NCI-H1092 treated with DMSO at 0.1 percent for 48 hours (cell line): Measurements from ENCODE around the gene OBP2B.
"Not testable (repeated sequence)": the region's sequence is repeated elsewhere in the genome, so short reads cannot be mapped to it uniquely, and the experiment has no call there.

Source experiments
- DNase-seq: peaks from one replicate; lab custom pipeline; 2025; lab: John Stamatoyannopoulos, UW

OBP2B gene

GRCh38 chr9:133201424-133202144 lies 7.5 kb downstream of the OBP2B start:
- no peak for DNase-seq

- no peak for DNase-seq
Measured at GRCh38 chr9:133200631-133201030, 8.4 kb downstream of the OBP2B start.

DNA sequence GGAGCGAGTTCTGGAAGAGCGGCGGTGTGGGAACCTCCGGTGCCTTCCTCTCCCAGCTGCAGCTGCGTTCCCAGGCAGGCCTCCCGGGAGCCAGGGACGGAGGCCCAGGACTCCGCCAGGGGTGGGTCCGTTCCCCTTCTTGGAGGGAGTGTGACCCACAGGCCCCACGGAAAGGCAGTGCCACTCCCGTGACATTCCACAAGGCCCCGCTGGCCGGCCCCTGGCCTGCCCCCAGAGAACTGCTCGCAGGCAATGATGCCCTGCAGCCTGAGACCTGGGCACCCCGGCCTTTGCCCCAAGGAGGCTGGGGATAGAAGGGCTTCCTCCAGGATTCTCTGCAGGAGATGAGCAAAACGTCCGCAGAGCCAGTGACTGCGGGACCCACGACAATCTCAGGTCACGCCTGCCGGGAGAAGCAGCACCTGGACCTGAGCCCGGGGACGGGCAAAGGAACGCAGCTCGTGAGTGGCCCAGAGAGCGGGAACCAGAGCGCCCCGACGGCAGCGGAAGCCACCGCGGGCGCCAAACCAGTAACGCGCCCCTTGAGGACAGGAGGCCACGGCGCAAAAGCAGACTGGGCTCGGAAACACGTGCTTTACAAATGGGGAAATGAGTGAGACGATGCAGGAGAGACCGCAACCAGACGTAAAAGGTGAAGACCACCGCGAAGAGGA lies 9.3 kb downstream of the OBP2B start:
- DNase-seq = peak; percentile 20

DNA sequence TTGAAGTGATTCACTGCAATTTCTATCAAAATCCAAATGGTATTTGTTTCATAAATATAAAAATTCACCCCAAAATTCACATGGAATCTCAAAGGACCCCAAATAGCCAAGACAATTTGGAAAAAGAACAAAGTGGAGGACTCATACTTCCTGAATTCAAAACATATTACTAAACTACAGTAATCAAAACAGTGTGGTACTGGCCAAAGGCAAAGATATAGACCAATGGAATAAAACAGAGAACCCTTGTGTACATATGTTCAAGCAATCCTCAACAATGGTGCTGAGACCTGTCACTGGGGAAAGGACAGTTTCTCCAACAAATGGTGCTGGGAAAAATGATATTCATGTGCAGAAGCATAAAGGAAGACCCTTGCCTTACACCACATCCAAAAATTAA lies 14.0 kb downstream of the OBP2B start:
- DNase-seq = no peak

DNA sequence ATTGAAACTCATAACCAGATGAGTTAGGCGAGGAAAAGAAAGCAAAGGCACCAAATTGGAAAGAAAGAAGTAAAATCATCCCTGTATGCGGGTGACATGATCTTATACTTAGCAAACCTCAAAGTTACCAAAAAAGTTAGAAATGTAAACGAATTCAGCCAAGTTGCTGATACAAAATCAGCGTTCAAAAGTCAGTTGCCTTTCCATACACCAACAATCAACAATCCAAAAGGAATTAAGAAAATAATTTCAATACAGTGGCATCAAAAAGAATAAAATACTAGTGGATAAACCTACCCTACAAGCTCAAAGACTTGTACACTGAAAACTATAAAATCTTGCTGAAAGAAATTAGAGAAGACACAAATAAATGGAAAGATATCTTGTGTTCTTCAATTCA lies 14.5 kb downstream of the OBP2B start:
- DNase-seq = no peak

- DNase-seq = no peak
Measured at GRCh38 chr9:133191989-133192388, 17.1 kb downstream of the OBP2B start.

DNA sequence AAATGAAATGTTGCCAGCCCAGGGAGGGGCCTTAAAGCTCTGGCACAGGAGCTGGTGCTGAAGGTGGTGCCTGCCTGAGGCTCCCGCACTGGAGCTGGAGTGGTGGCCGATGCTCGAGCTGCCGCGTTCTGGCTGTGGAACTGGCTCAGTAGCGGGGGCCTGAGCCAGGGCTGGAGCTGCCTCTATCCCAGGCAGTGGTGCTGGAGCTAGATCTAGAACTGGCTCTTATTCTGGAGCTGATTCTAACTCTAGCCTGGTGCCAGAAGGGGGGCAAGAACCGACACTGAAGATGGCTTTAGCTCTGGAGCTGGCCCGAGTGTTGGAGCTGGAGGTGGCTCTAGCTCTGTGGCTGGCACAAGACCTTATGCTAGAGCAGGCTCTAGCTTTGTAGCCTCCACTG lies 19.2 kb downstream of the OBP2B start:
- no peak for DNase-seq

- no peak for DNase-seq
Measured at GRCh38 chr9:133188843-133189180, 20.2 kb downstream of the OBP2B start.

- DNase-seq = peak; percentile 8
Measured at GRCh38 chr9:133188006-133188842, 20.8 kb downstream of the OBP2B start.

DNA sequence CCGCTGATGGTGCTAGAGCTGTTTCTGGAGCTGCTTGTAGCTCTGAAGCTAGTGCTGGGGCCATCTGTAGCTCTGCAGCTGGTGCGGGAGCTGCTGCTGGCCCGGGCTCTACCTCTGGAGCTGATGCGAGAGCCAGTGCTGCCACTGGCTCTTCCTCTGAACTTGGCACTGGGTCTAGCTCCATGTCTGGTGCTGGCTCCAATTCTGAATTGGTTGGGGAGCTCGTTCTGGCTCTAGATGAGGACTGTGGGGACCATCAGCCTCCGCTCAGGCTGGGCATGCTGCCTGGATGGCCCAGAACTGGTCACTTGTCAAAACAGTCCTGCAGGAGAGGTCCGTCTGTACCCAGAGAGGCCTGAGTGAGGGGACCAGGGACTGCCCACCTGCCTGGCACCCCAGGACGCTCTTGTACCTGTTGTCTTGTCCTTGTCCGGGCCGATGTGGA lies 21.5 kb downstream of the OBP2B start:
- no peak for DNase-seq

- DNase-seq = no peak
Measured at GRCh38 chr9:133186736-133187135, 22.3 kb downstream of the OBP2B start.

GRCh38 chr9:133184971-133185370 lies 24.1 kb downstream of the OBP2B start:
- peak; percentile 57 for DNase-seq

- DNase-seq = no peak
Measured at GRCh38 chr9:133182151-133182550, 26.9 kb downstream of the OBP2B start.

DNA sequence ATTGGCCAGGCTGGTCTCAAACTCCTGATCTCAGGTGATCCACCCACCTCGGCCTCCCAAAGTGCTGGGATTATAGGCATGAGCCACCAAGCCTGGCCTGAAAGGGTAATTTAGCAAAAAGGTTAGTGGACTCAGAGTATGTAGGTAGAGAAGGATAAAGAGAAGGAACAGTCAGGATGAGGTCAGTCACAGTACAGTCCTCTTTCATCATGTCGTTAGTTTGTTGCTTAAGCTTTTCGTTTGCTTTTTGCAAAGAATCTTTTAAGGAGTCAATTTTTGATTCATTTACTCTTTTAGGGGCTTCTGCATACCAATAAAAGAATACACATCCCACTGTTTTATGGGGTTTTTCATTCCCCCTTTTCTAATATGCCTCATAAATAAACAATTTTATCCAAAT lies 27.5 kb downstream of the OBP2B start:
- DNase-seq = no peak

DNA sequence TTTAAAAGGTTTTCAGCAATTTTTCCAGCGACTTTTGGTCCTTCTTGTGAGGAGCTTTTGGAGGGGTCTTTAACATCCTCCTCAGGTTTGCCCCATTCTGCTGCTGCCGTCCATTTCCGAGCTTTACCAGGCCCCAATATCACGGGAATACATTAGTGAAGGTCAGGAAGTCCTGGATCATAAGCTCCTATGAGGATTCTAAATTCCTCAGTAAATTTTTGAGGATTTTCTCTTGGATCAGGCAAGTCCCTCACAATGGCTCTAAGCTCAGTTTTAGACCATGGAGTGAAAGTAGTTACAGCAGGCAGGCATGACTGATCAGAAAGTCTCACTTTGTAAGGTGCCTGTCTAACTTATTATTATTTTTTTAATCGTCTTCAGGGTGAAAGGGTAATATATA lies 28.1 kb downstream of the OBP2B start:
- DNase-seq = no peak

DNA sequence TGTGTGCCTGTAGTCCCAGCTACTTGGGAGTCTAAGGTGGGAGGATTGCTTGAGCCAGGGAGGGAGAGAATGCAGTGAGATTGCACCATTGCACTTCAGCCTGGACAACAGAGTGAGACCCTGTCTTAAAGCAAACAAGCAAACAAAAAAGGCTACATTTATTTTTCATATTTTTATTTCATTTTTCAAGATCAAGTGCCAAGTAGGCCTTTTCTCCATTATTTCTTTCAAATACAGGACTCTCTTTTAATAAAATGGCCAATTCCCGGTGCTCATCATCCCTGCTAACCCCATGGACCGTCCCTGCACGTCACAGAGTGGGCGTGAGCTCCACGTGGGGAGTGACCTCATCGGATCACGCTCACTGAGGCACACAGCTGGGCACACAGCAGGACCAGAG lies 36.0 kb downstream of the OBP2B start:
- DNase-seq = no peak

- DNase-seq = peak; percentile 5
Measured at GRCh38 chr9:133171161-133171961, 37.7 kb downstream of the OBP2B start.

DNA sequence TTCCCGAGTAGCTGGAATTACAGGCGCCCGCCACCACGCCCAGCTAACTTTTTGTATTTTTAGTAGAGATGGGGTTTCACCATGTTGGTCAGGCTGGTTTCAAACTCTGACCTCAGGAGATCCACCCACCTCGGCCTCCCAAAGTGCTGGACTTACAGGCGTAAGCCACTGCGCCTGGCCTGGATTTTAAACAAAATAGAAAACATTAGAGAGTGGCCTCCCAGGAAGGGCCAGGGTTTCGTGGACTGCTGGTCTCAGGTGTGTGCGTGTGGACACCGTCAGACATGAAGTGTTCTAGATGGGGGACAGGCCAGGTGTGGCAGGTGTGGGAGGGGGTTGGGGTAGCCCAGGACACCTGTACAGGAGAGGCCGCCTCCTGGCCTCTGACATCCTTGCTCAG lies 38.3 kb downstream of the OBP2B start:
- DNase-seq = no peak

GRCh38 chr9:133169687-133170086 lies 39.4 kb downstream of the OBP2B start:
- not testable (repeated sequence) for DNase-seq

- no peak for DNase-seq
Measured at GRCh38 chr9:133169102-133169501, 39.9 kb downstream of the OBP2B start.

DNA sequence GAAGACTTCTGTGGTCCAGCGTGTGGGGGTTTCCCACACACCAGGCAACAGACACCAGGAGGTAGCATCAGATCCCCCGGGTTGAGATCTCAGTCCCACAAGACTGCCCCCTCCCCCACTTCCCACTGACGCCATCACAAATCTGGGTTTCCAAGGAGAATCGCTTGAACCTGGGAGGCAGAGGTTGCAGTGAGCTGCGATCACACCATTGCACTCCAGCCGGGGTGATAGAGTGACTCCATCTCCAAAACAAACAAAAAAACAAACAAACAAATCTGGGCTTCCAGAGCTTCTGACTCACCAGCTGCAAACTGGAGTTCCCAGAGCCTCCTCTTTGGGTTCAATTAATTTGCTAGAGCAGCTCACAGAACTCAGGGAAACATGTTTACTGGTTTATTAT lies 40.6 kb downstream of the OBP2B start:
- no peak for DNase-seq

- DNase-seq = no peak
Measured at GRCh38 chr9:133167769-133168168, 41.3 kb downstream of the OBP2B start.
